NT2/D1 (cell line): ENCODE measurements around the gene FAM13A.
A peak's percentile ranks its signal among the peaks of the same experiment; 100 is the strongest.

Experiments
- DNase-seq: peaks from one replicate; pipeline ENCODE4 v3.0.0-alpha.2; 2011; ENCODE audit warnings: low read depth, low spot score
- H3K27me3 ChIP-seq: 2 replicates; pipeline ENCODE4 v1.6.0; 2011; ENCODE audit warnings: mild to moderate bottlenecking; ENCODE audit not compliant: insufficient read length, insufficient read depth
- H3K36me3 ChIP-seq: 2 replicates; pipeline ENCODE4 v1.6.1; 2011; ENCODE audit warnings: mild to moderate bottlenecking, low read length, mixed read lengths; ENCODE audit not compliant: insufficient read depth, insufficient read length
- H3K4me1 ChIP-seq: 2 replicates; pipeline ENCODE4 v1.5.1; 2011; ENCODE audit not compliant: insufficient read depth, insufficient read length
- H3K4me3 ChIP-seq: 2 replicates; pipeline ENCODE4 v1.5.1; 2011; ENCODE audit warnings: low read depth; ENCODE audit not compliant: insufficient read length
- H3K9ac ChIP-seq: 2 replicates; pipeline ENCODE4 v1.6.0; 2011; ENCODE audit warnings: low read depth; ENCODE audit not compliant: insufficient read length
- H3K9me3 ChIP-seq: 2 replicates; pipeline ENCODE4 v1.5.1; 2011; ENCODE audit warnings: mild to moderate bottlenecking, low read length; ENCODE audit not compliant: insufficient read depth
- SUZ12 ChIP-seq: IDR thresholded peaks from 2 replicates; pipeline ENCODE4 v1.6.1; 2011; ENCODE audit not compliant: insufficient read length, insufficient read depth; ENCODE audit errors: extremely low read depth
- YY1 ChIP-seq: IDR thresholded peaks from 2 replicates; pipeline ENCODE4 v1.6.1; 2011; ENCODE audit not compliant: insufficient read length, insufficient read depth
- ZNF274 ChIP-seq: IDR thresholded peaks from 2 replicates; pipeline ENCODE4 v1.6.1; 2011; ENCODE audit warnings: mild to moderate bottlenecking, low read depth, low read length

The FAM13A gene

DNA sequence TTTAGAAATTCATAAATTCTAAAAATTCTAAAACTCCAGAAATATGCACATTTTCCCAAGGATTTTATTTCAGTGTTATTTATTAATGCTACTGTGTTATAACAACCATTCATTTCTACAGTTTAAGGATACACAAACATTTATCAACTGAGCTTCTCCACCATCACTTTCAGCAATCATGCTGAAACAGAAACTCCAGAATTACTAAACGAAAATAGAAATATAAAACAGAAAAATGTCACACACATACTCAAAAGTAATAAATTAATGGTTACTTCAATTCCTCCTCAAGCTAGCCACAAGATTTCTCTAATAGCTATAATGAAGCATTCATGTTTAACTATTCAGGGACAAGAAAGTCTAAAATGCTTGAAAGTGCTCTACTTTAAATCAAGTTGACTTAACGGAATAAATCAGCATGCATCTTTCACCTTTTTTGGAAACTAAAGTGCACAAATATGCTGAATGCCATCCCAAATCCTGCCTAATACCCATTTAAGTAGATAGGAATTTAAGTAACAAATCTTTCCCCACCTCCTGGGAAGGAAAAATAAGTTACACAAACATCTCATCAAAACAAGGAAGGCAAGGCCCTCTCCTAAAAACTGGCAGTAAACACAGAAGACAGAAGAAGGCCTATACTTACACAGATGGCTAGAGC lies 563 bp downstream of the FAM13A start:
- peak overlapping the region; percentile 29 for H3K9ac ChIP-seq

DNA sequence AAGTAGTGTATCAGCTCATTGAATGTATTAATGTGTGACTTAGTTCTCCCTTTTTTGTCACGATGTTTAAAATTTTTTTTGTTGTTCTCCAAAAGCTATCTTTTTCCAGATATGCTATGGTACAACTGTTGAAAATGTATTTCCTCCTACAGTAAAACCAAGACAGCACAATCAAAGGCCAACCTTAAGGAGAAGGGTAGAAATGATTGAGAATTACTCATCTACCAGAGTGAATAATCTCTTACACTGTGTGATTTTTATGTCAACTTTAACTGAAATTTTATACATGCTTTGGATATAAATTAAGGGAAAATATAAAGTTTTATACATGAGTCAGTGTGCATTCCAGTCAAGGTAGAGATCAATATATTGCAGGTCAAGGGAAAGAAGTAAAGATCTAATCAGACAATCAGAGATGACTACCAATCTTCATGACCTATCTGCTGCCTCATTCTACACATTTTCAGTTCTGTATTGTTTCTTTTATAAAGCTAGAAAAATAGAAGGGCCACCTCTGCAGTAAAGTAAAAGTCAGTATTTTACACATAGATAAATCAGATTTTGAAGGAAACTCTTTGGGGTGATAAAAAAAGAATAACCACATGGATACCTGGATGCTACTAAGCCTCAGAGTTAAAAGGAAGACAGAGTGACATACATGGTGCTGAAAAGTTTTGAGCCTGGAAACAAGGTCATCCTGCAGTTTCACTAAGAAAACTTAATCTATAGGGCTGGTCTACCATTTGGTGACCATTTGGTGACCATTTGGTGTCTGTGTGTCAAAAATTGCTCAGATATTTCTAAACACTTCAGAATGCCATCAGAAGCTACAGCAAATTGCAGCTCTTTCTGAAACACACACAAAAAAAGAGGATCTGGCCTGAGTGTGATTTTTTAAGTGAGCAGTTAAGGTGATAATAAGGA lies 1.6 kb downstream of the FAM13A start:
- H3K4me1 ChIP-seq, result peaks cover 2% of the 10 kb centered on the region
- no peaks in the 10 kb centered on the region for H3K9me3 ChIP-seq
- H3K9ac ChIP-seq, result no peak overlapping the region
- no peak for TF ChIP-seq SUZ12
- no peak for TF ChIP-seq YY1
- TF ChIP-seq ZNF274, result no peak
- peak overlapping the region; percentile 43 for H3K4me3 ChIP-seq
- DNase-seq, result no peak
- H3K27me3 ChIP-seq, result no peaks in the 10 kb centered on the region
- no peaks in the 10 kb centered on the region for H3K36me3 ChIP-seq

More for the DNA sequence above, 563 bp downstream of the FAM13A start:
- TF ChIP-seq ZNF274 (no peak), SUZ12 (no peak), YY1 (no peak)
- no peaks in the 10 kb centered on the region for H3K27me3 ChIP-seq
- no peak for DNase-seq
- peak overlapping the region; percentile 43 for H3K4me3 ChIP-seq
- no peaks in the 10 kb centered on the region for H3K9me3 ChIP-seq
- H3K36me3 ChIP-seq, result no peaks in the 10 kb centered on the region
- H3K4me1 ChIP-seq, result peaks cover 2% of the 10 kb centered on the region

GRCh38 chr4:89054627-89055026 lies 2.4 kb downstream of the FAM13A start:
- no peaks in the 10 kb centered on the region for H3K27me3 ChIP-seq
- no peaks in the 10 kb centered on the region for H3K9me3 ChIP-seq
- no peak for DNase-seq
- no peaks in the 10 kb centered on the region for H3K36me3 ChIP-seq
- peaks cover 2% of the 10 kb centered on the region for H3K4me1 ChIP-seq
- TF ChIP-seq SUZ12 (no peak), ZNF274 (no peak), YY1 (no peak)
- no peak overlapping the region for H3K9ac ChIP-seq
- H3K4me3 ChIP-seq, result peak overlapping the region; percentile 15

DNA sequence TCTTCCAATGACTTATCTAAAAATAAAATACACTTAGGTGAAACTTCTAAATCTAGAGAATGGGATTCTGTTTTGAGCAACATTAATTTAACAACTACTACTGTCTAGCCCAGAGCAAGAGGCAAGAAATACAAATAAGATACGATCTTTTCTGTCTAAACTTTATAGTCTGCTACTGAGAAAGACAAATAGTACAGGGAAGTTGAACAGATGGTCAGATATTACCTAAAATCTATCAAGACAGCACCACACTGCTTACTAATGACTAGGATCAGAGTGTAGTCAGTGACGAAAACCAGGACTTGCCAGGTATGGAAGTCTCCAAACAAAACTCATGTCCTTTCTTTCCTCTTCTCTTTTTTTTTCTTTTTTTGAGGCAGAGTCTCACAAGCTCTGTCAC lies 7.1 kb downstream of the FAM13A start:
- Histone ChIP-seq H3K9me3 (no peaks in the 10 kb centered on the region), H3K36me3 (no peaks in the 10 kb centered on the region), H3K27me3 (no peaks in the 10 kb centered on the region), H3K9ac (no peak overlapping the region), H3K4me1 (peaks cover 2% of the 10 kb centered on the region), H3K4me3 (no peak overlapping the region)
- no peak for TF ChIP-seq SUZ12
- no peak for TF ChIP-seq YY1
- no peak for TF ChIP-seq ZNF274
- DNase-seq, result no peak

- Histone ChIP-seq H3K4me1 (peaks cover under 1% of the 10 kb centered on the region), H3K27me3 (no peaks in the 10 kb centered on the region), H3K9ac (no peak overlapping the region), H3K4me3 (no peak overlapping the region), H3K9me3 (no peaks in the 10 kb centered on the region), H3K36me3 (no peaks in the 10 kb centered on the region)
- DNase-seq, result no peak
- TF ChIP-seq SUZ12, result no peak
- TF ChIP-seq ZNF274, result no peak
- no peak for TF ChIP-seq YY1
Observed at GRCh38 chr4:89048906-89049601, 7.9 kb downstream of the FAM13A start.

DNA sequence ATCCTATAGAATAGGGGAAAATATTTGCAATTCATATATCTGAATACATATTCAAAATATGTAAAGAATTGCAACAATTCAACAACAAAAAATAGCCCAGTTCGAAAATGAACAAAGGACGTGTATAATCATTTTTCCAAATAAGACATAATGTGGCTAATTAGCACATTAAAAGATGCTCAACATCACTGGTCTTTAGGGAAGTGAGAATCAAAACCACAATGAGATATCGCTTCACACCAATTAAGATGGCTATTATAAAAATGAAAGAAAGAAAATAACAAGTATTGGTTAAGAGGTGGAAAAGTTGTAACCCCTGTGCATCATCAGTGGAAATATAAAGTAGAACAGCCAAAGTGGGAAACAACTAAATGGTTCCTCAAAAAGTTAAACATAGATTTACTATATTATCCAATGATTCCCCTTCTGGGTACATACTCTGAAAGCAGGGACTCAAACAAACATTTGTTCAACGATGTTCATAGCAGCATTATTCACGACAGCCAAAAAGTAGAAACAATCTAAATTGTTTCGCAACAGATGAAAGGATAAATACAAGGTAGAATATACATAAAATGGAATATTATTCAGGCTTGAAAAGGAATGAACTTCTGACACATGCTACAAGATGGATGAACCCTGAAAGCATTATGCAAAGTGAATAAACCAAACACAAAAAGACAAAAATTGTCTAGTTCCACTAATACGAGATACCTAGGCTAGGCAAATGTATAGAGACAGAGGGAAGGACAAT lies 12.7 kb downstream of the FAM13A start:
- no peak for DNase-seq
- H3K4me1 ChIP-seq, result no peaks in the 10 kb centered on the region
- H3K9ac ChIP-seq, result no peak overlapping the region
- no peak overlapping the region for H3K4me3 ChIP-seq
- H3K27me3 ChIP-seq, result no peaks in the 10 kb centered on the region
- no peaks in the 10 kb centered on the region for H3K36me3 ChIP-seq
- TF ChIP-seq SUZ12, result no peak
- no peaks in the 10 kb centered on the region for H3K9me3 ChIP-seq

DNA sequence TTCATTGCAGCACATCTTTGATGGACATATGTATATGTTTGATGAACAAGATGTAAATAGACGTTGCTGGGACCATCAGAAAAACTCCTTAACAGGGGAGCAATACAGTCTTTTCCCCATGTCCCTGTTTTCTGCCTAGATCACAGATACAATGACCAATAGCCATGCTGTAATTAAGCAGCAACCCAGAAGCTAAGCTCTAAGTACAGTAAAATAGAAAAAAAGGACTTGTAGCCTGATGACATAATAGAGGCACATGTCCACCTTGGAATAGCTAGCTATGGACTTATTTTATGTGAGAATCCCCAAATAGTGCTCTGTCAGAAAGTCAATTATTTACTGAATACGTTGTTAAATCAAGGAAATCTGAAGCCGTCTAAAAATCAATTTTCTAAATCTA lies 14.9 kb downstream of the FAM13A start:
- Histone ChIP-seq H3K9me3 (peaks cover 14% of the 10 kb centered on the region), H3K27me3 (no peaks in the 10 kb centered on the region), H3K4me1 (no peaks in the 10 kb centered on the region), H3K9ac (no peak overlapping the region), H3K36me3 (no peaks in the 10 kb centered on the region), H3K4me3 (no peak overlapping the region)
- TF ChIP-seq ZNF274 (no peak), YY1 (no peak), SUZ12 (no peak)
- DNase-seq, result no peak
